HG02884 (cell line): ENCODE data around the gene HIPK2.

Source experiments
- ATAC-seq: cut with Tn5 transposase; IDR thresholded peaks from one replicate; pipeline ENCODE4 v1.9.1; 2021; ENCODE audit warnings: mild to moderate bottlenecking, moderate library complexity; ENCODE audit not compliant: unreplicated experiment

HIPK2 gene

GRCh38 chr7:139718141-139718540 is 59.7 kb downstream of the HIPK2 start:
- no peak for ATAC-seq

GRCh38 chr7:139716156-139716942 is 61.4 kb downstream of the HIPK2 start:
- no peak for ATAC-seq

- no peak for ATAC-seq
Measured at GRCh38 chr7:139715194-139715815, 62.5 kb downstream of the HIPK2 start.

GRCh38 chr7:139714163-139714901 is 63.5 kb downstream of the HIPK2 start:
- peak; percentile 95 for ATAC-seq

- ATAC-seq = no peak
Measured at GRCh38 chr7:139713526-139714162, 64.2 kb downstream of the HIPK2 start.

- ATAC-seq = no peak
Measured at GRCh38 chr7:139713061-139713460, 64.7 kb downstream of the HIPK2 start.

- no peak for ATAC-seq
Measured at GRCh38 chr7:139711991-139712743, 65.6 kb downstream of the HIPK2 start.

GRCh38 chr7:139710036-139710435 is 67.8 kb downstream of the HIPK2 start:
- no peak for ATAC-seq

- no peak for ATAC-seq
Measured at GRCh38 chr7:139709485-139709884, 68.3 kb downstream of the HIPK2 start.

- ATAC-seq = peak; percentile 77
Measured at GRCh38 chr7:139708541-139708940, 69.3 kb downstream of the HIPK2 start.

GRCh38 chr7:139706837-139707236 is 71.0 kb downstream of the HIPK2 start:
- ATAC-seq = no peak

- ATAC-seq = no peak
Measured at GRCh38 chr7:139704308-139704879, 73.4 kb downstream of the HIPK2 start.

- ATAC-seq = peak; percentile 26
Measured at GRCh38 chr7:139703487-139704307, 74.1 kb downstream of the HIPK2 start.

GRCh38 chr7:139702811-139703486 is 74.8 kb downstream of the HIPK2 start:
- peak; percentile 63 for ATAC-seq

- peak; percentile 6 for ATAC-seq
Measured at GRCh38 chr7:139702313-139702731, 75.5 kb downstream of the HIPK2 start.

GRCh38 chr7:139701908-139702307 is 75.9 kb downstream of the HIPK2 start:
- no peak for ATAC-seq

GRCh38 chr7:139700505-139701235 is 77.1 kb downstream of the HIPK2 start:
- ATAC-seq = no peak
